IPS-NIHi7 (cell line): Measurements from ENCODE around the gene EHBP1L1.
A peak's percentile ranks its signal among the peaks of the same experiment; 100 is the strongest.

Experiments used
- DNase-seq: peaks from one replicate; pipeline ENCODE4 v3.0.0; 2012; ENCODE audit warnings: mixed read lengths; ENCODE audit errors: extremely low spot score

The EHBP1L1 gene

GRCh38 chr11:65577756-65578109, 1.9 kb downstream of the EHBP1L1 start:
- no peak for DNase-seq

DNA sequence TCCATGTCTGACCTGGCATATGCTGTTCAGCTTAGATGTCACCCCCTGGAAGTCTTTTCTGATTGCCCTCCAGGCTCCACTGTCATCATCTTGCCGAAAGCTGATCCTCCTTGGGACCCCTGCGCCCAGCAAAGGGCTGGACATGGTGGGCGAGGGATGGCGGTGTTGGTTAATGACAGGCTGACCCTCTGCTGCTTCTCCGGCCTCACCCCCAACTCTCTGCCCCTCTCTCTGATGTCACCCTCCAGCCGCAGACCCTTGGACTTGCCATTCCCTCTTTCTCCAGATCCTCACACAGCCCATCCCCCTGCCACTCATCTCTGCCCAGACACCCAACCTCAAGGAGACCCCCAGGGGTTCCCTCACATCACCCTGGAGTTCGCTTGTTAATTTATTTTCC, 2.3 kb downstream of the EHBP1L1 start:
- no peak for DNase-seq

DNA sequence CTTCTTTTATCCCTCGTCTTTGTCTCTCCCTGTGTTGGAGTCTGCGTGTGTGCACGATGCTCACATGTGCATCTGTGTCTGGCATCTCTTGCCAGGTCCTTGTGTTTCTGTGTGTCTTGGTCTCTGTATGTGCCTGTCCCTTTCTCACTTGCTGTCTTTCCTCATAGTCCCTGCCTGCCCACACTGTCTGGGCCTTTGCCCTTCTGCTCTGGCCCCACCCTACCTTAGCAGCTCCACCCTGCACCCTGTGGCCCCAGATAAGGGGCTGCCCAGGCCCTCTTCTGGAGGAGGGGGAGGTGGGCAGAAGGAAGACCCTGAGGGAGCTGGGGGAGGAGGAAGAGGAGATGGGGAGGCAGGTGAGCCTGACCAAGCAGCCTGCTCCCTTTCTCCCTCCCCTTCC, 2.8 kb downstream of the EHBP1L1 start:
- DNase-seq = no peak

DNA sequence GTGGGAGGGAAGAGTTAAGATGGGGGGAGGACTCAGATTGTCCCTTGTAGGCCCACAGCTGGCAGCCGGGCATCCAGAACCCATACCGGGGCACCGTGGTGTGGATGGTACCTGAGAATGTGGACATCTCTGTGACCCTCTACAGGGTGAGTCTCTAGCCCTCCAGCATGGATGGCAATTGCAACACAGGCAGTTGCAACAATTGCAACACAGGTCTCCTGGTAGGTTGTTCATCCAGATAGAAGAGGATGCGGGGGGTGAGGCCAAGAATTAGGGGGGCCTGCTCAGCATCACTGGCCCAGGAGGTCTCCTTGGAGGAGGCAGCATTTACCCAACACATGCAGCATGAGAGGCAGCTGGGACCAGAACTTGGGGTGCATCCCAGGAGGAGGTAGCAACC, 3.4 kb downstream of the EHBP1L1 start:
- no peak for DNase-seq

GRCh38 chr11:65580031-65580692, 4.3 kb downstream of the EHBP1L1 start:
- DNase-seq = no peak

DNA sequence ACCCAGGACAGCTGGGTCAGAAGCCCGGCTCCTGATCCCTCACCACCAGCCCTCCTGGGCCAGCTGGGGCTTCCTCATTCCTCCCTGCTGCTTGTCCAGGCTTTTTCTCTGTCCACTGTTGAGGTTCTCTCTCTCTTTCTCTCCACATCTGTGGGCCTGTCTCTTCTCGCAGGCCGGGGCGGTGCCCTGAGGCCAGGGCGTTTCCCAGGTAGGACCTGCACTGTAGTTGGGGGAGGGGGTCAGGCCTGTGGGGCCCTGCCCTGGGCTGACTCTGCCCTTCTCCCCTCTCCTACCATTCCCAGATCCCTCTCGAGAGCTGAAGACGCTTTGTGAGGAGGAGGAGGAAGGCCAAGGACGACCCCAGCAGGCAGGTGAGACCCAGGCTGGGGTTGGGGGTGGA, 4.9 kb downstream of the EHBP1L1 start:
- no peak for DNase-seq

DNA sequence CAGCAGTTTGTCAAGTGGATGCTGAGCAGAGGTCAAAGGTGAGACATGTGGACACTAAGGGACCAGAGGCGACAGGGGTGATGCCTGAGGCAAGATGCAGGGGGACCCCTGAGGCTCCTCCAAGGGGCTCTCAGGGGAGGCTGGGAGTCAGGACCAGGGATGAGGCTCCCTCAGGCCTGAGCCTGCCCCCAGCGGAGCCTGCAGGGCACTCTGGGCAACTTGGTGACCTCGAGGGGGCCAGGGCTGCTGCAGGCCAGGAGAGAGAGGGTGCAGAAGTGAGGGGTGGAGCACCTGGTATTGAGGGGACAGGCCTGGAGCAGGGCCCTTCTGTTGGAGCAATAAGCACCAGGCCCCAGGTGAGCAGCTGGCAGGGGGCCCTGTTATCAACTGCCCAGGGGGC, 6.1 kb downstream of the EHBP1L1 start:
- DNase-seq = no peak

DNA sequence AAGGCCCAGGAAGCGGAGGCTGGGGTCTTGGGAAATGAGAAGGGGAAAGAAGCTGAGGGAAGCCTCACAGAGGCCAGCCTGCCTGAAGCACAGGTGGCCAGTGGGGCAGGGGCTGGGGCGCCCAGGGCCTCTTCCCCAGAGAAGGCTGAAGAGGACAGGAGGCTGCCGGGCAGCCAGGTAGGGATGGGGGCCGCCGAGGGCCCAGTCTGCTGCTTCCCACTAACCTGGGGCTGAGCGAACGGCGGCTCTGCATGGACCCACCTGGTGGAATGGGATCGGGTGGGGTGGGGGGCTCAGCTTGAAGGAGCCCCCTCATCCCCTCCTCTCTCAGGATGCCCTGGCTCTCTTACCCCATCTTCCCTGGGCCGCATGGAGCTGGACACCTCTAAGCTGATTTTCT, 7.7 kb downstream of the EHBP1L1 start:
- DNase-seq = no peak

- DNase-seq = no peak
These were observed 8.3 kb downstream of the EHBP1L1 start for GRCh38 chr11:65584106-65584505.

GRCh38 chr11:65584723-65585171, 8.9 kb downstream of the EHBP1L1 start:
- DNase-seq = no peak

- no peak for DNase-seq
These were observed 9.8 kb downstream of the EHBP1L1 start for GRCh38 chr11:65585396-65586246.

GRCh38 chr11:65586247-65586630, 10.4 kb downstream of the EHBP1L1 start:
- no peak for DNase-seq

DNA sequence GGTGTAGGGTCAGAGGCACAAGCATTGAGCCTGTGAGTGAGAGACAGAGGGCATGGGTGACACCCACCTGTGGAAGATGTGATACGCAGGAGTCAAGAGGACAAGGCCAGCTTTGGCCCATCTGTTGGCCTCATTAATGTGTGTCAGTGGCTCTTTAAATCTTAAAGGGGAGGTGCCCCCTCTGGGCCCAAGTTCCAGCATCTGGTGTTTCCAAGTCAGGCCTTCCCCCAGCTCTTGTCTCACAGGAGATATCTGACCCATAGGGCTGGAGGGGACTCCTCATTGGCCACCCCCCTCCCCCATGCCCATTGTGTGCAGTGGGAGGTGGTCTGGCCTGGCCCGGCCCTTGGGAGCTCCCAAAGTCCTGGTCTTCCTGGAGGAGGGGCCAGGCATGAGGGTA, 10.8 kb downstream of the EHBP1L1 start:
- peak; percentile 46 for DNase-seq

DNA sequence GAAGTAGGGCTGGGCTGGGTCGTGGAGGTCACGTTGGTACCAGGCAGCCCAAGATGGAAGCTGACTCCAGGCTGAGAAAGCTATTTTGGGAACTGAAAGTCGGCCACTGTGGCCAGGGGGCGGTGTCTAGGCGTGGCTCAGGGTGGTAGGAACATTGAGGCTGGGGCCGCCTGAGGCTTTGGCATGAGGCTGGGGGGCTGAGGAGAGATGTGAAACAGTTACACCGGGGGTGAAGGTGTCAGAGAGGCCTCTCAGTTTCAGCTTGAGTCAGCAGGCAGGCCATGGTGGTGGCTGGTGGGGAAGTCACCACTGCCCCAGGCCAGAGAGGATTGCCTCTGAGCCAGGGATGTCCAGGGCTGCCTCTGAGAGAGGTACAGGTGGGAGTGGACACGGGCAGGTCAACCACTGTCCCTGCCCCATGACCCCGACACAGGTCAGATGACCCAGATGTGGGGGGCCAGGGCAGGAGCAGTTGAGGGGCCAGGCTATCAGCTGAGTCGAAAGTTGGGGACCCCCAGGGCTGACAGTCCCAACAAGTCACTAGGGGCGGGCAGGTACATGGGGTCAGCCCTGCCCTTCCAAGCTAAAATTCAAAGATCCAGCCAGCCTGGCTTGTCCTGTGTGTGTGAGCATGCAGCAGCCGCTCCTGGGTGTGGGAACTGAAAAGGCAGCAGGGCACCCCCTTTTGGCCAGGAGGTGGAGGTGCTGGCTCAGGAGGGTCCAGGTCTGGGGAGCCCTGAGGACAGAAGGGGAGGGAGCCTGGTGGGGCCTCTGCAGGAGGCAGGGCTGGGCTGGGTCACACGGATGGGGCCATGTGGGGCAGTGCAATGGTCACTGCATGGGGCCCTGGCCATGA, 12.6 kb downstream of the EHBP1L1 start:
- DNase-seq = peak; percentile 87

GRCh38 chr11:65589444-65590239, 13.8 kb downstream of the EHBP1L1 start:
- DNase-seq = no peak

GRCh38 chr11:65590240-65590738, 14.4 kb downstream of the EHBP1L1 start:
- DNase-seq = no peak

DNA sequence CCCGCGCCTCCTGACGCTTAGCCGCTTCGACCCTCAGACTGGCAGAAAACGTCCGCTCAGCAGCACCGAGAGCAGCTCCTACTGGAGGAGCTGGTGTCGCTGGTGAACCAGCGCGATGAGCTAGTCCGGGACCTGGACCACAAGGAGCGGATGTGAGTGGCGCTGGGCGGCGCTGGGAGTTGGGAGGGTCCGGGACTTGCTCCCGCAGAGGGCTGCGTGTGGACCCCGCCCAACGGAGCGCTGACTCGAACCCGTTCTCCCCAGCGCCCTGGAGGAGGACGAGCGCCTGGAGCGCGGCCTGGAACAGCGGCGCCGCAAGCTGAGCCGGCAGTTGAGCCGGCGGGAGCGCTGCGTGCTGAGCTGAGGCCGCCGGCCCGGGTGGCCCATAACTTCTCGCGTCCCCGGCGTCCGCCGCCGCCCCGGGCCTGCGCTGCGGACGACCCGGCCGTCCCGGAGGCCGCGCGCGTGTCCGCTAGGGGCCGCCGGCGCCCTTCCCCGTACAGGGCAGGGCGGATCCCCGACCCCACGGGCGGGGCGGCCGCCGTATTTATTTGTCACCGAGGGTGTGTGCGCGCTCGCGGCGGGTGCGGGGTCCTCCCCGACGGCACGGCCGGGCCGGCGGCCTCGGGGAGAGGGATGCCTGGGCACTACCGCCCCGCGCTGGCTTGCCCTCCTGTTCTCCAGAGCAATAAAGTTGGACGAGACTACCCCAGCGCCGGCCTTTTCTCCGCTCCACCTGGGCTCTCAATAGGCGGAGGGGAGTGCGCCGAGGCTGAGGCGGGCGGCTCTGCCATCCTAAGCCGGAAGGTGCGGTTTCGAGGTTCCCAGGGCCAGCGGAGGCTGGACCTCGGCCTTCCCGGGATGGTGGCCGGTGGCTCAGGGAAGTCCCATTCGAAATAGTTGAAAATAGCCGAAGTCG, 16.3 kb downstream of the EHBP1L1 start:
- DNase-seq = peak; percentile 79

DNA sequence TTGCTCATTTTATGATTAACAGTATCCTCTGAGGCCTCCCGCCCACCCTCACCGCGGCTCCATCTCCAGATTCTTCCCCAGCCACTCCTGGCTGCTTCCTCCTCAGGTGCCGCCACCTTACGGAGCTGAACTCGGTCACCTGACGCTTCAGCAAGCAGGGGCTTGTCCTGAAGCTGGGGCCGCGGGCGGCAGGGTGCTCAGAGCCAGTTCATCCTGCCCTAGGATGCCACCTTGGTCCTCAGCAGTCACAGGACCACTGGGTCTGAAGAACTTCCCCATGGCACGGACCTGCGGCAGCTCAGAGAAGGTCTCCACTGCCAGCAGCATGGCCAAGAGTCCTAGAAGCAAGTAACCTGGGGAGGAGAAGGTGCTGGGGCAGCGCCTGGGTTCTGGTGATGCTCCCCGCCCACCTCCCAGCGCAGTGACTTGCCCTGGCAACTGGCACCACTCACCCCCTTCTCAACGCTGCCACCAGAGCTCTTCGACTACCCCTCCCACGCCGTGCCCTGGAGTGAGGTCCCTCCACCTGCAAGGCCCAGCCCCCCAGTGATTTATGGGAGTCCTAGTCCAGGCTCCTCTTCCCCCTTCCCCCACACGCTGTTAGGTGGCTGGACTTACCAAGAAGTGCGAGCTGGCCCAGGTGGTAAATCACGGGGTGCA, 17.1 kb downstream of the EHBP1L1 start:
- DNase-seq = no peak

DNA sequence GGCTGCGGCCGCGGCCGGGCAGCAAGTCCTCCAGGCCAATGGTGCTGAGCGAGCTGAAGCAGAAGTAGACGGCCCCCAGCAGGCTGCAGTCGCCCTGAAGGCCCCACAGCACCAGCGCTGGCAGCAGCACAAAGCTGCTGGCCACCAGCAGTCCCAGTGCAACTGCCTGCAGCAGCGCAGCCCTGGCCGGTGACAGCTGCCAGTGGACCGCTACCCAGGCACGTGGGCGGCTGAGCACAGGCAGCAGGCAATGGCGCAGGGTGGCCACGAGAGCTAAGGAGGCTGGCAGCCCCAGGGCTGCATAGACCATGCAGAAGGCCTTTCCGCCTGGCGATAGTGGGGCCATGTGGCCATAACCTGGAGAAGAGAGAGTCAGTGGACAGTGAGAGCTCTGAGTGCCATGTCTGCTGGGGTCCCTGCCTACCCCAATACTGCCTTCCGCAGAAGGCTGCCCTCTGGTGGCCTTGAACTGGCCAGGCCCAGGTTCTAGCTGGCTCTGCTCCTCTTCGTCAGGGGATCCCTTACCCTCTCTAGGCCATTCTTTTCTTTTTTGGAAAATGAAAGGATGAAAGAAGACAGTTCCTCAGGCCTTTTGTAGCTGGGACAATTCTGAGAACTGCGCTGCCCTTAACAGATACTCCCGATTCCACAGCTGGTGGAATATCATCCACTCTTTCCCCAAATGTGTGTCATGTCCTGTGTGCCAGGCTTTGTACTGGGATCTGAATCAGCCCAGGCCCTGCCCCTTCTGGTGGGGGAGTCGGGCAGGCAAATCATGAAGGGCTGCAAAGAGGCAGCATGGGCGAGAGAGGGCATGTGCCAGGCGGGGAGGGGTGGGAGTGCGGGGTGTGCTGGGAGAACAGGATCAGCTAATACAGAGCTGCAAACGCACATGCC, 17.9 kb downstream of the EHBP1L1 start:
- peak; percentile 78 for DNase-seq
